Activated CD8-positive, alpha-beta memory T cell treated with anti-CD3 and anti-CD28 coated beads for 36 hours (primary cell): ENCODE measurements around the gene FAM53B. TPM values are rescaled to one million over a fixed set of nuclear protein-coding genes. Genes with fewer than 3 reads are reported as not detected.

ENCODE experiments used
- CTCF ChIA-PET: fragments of 350-600 bp; sonication (Branson Sonifier 250); formaldehyde crosslinking; loops from one replicate; lab custom pipeline; 2021; ENCODE audit warnings: antibody characterized with exemption; lab: Charles Lee
- POLR2A ChIA-PET: fragments of 350-600 bp; sonication (Branson Sonifier 250); formaldehyde crosslinking; loops from one replicate; lab custom pipeline; 2021; ENCODE audit warnings: antibody characterized with exemption; lab: Charles Lee
- total RNA-seq, 2 experiments: library from RNA; stranded (reverse); gene quantifications; one replicate each; pipeline ENCODE4 v1.2.3, GENCODE V29; 2021

Gene FAM53B
- total RNA-seq, 2 experiments from 2014 or later: 20.6 to 21.5 TPM

- POLR2A ChIA-PET: no interaction called here
- CTCF ChIA-PET: interaction anchor here (1.5 to 3.3 kb wide), 2 partner anchors 21 to 97 kb away, joined by 3 to 15 read pairs; no protein-coding TSS in a partner anchor
These were observed 99.3 kb downstream of the FAM53B start for GRCh38 chr10:124644771-124645415.

- ChIA-PET CTCF (interaction anchor here (1.1 to 1.5 kb wide), 2 partner anchors 22 to 33 kb away, joined by 3 read pairs; no protein-coding TSS in a partner anchor), POLR2A (no interaction called here)
These were observed 99.9 kb downstream of the FAM53B start for GRCh38 chr10:124644236-124644635.

GRCh38 chr10:124643330-124644009 is 100.7 kb downstream of the FAM53B start:
- CTCF ChIA-PET: interaction anchor here (1.1 to 1.4 kb wide), 2 partner anchors 32 to 99 kb away, joined by 3 read pairs; no protein-coding TSS in a partner anchor
- POLR2A ChIA-PET: no interaction called here

- ChIA-PET CTCF (interaction anchor here (1.3 to 2.1 kb wide), 3 partner anchors 46 to 101 kb away, joined by 4 to 8 read pairs (median 6); no protein-coding TSS in a partner anchor), POLR2A (no interaction called here)
These were observed 102.0 kb downstream of the FAM53B start for GRCh38 chr10:124642088-124642710.

GRCh38 chr10:124641282-124642087 is 102.7 kb downstream of the FAM53B start:
- ChIA-PET POLR2A (no interaction called here), CTCF (interaction anchor here (1.3 to 2.1 kb wide), 3 partner anchors 47 to 100 kb away, joined by 4 to 8 read pairs (median 6); no protein-coding TSS in a partner anchor)

- ChIA-PET CTCF (interaction anchor here (0.8 to 2.1 kb wide), 3 partner anchors 48 to 100 kb away, joined by 3 to 8 read pairs (median 6); no protein-coding TSS in a partner anchor), POLR2A (no interaction called here)
These were observed 103.5 kb downstream of the FAM53B start for GRCh38 chr10:124640538-124641231.

- POLR2A ChIA-PET: no interaction called here
- CTCF ChIA-PET: interaction anchor here (0.8 kb wide), 1 partner anchor 49 kb away, joined by 3 read pairs; no protein-coding TSS in a partner anchor
These were observed 104.1 kb downstream of the FAM53B start for GRCh38 chr10:124640056-124640455.

- CTCF ChIA-PET: interaction anchor here (0.8 kb wide), 1 partner anchor 49 kb away, joined by 3 read pairs; no protein-coding TSS in a partner anchor
- POLR2A ChIA-PET: no interaction called here
These were observed 104.5 kb downstream of the FAM53B start for GRCh38 chr10:124639646-124640045.

GRCh38 chr10:124639206-124639605 is 105.0 kb downstream of the FAM53B start:
- CTCF ChIA-PET: no interaction called here
- POLR2A ChIA-PET: no interaction called here

GRCh38 chr10:124637746-124638145 is 106.4 kb downstream of the FAM53B start:
- ChIA-PET POLR2A (no interaction called here), CTCF (interaction anchor here (1.2 to 1.6 kb wide), 2 partner anchors 10 to 11 kb away, joined by 3 to 4 read pairs; no protein-coding TSS in a partner anchor)

- CTCF ChIA-PET: interaction anchor here (1.2 to 1.6 kb wide), 3 partner anchors 9 to 51 kb away, joined by 3 to 4 read pairs (median 4); no protein-coding TSS in a partner anchor
These were observed 107.0 kb downstream of the FAM53B start for GRCh38 chr10:124637091-124637700.

GRCh38 chr10:124636271-124636995 is 107.7 kb downstream of the FAM53B start:
- POLR2A ChIA-PET: no interaction called here
- CTCF ChIA-PET: interaction anchor here (1.6 kb wide), 1 partner anchor 52 kb away, joined by 4 read pairs; no protein-coding TSS in a partner anchor

More at GRCh38 chr10:124637091-124637700, 107.0 kb downstream of the FAM53B start:
- POLR2A ChIA-PET: no interaction called here

- CTCF ChIA-PET: interaction anchor here (0.7 to 1.6 kb wide), 3 partner anchors 70 to 109 kb away, joined by 3 to 11 read pairs (median 6); no protein-coding TSS in a partner anchor
- POLR2A ChIA-PET: no interaction called here
These were observed 111.6 kb downstream of the FAM53B start for GRCh38 chr10:124632566-124632965.

GRCh38 chr10:124632064-124632531 is 112.1 kb downstream of the FAM53B start:
- ChIA-PET CTCF (interaction anchor here (0.7 to 1.6 kb wide), 3 partner anchors 70 to 109 kb away, joined by 3 to 11 read pairs (median 6); no protein-coding TSS in a partner anchor), POLR2A (no interaction called here)

- CTCF ChIA-PET: no interaction called here
- POLR2A ChIA-PET: no interaction called here
These were observed 113.6 kb downstream of the FAM53B start for GRCh38 chr10:124630551-124630950.

GRCh38 chr10:124629842-124630241 is 114.3 kb downstream of the FAM53B start:
- ChIA-PET POLR2A (no interaction called here), CTCF (no interaction called here)

- POLR2A ChIA-PET: no interaction called here
- CTCF ChIA-PET: no interaction called here
These were observed 114.8 kb downstream of the FAM53B start for GRCh38 chr10:124629415-124629814.
